Measurements from ENCODE around the gene SMAD3. TPM values are rescaled to one million over a fixed set of nuclear protein-coding genes. Genes with fewer than 3 reads are reported as not detected.
A peak's percentile ranks its signal among the peaks of the same experiment; 100 is the strongest.

Gene SMAD3
- total and polyA plus RNA-seq, 7 donors: 2.9 to 47.6 (median 29.3) TPM

DNA sequence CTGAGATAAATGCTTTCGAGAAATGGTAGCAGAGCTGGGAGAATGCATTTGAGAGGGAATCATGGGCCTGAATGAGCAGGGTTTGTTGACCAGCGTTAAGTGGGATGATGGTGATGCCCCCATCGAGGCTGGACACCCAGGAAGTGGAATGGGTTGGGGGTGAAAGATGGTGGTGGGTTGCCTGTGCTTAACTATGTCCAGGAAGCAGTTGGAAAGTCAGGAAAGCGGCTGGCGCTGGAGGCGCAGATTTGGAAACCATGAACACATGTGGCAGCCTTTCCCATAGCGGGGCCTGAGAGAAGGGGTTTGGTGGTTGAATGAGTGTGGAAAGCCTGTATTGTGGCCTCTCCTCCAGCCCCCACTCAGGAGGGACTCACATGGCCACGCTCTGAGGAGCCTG, 108.4 kb downstream of the SMAD3 start:
- DNase-seq: no peak
- H3K27me3 ChIP-seq (ENCODE audit: insufficient read depth in 3 of 3, low read length in 2 of 3): no peaks in the 10 kb centered on the region
- no peaks in the 10 kb centered on the region for H3K9me3 ChIP-seq
- H3K4me1 ChIP-seq: peaks cover 89% of the 10 kb centered on the region
- peaks cover 0 to 34% of the 10 kb centered on the region in 2 donors for H3K36me3 ChIP-seq (ENCODE audit: insufficient read depth in 1 of 2, low read depth in 1 of 2)
- 97 to 98% (median 97%) methylated on average over 8 of the region's 8 CpGs for WGBS, 3 donors
- no peak for ATAC-seq
- intact Hi-C loops (cut with DNase I): no loop called here
- TF ChIP-seq, protein P1, sequence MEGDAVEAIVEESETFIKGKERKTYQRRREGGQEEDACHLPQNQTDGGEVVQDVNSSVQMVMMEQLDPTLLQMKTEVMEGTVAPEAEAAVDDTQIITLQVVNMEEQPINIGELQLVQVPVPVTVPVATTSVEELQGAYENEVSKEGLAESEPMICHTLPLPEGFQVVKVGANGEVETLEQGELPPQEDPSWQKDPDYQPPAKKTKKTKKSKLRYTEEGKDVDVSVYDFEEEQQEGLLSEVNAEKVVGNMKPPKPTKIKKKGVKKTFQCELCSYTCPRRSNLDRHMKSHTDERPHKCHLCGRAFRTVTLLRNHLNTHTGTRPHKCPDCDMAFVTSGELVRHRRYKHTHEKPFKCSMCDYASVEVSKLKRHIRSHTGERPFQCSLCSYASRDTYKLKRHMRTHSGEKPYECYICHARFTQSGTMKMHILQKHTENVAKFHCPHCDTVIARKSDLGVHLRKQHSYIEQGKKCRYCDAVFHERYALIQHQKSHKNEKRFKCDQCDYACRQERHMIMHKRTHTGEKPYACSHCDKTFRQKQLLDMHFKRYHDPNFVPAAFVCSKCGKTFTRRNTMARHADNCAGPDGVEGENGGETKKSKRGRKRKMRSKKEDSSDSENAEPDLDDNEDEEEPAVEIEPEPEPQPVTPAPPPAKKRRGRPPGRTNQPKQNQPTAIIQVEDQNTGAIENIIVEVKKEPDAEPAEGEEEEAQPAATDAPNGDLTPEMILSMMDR (IDR thresholded peaks at IDR 0.05): no peak
- H3K4me3 ChIP-seq: no peak overlapping the region
- peak overlapping the region; percentile 90 for H3K27ac ChIP-seq

DNA sequence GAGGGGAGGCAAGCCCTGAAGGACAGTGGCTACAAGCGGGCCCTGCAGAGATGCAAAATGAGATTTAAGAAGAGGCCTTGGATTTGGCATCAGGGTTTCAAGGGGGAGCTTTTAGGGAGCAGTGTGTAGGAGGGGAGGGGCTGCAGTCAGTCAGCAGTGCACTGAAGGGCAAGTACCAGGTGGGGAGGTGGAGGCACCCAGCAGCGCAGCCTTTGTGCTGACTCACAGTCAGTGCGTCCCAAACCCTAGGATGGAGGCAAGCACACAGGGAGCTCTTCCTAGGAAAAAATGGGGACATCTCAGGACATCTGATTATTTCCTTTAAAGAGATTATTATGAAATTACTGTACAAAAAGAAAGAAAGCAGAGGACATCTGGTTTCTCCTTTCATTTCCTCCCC, 109.0 kb downstream of the SMAD3 start:
- DNase-seq (no peak), ATAC-seq (no peak)
- intact Hi-C loops (cut with DNase I): no loop called here
- TF ChIP-seq, protein P1 (IDR thresholded peaks at IDR 0.05): no peak
- H3K4me1 ChIP-seq: peaks cover 86% of the 10 kb centered on the region
- H3K9me3 ChIP-seq: no peaks in the 10 kb centered on the region
- H3K36me3 ChIP-seq (ENCODE audit: insufficient read depth in 1 of 2, low read depth in 1 of 2): peaks cover 0 to 39% of the 10 kb centered on the region in 2 donors
- H3K4me3 ChIP-seq: no peak overlapping the region
- H3K27me3 ChIP-seq (ENCODE audit: insufficient read depth in 3 of 3, low read length in 2 of 3): no peaks in the 10 kb centered on the region
- H3K27ac ChIP-seq: peak overlapping the region; percentile 90
- WGBS, 3 donors: 96 to 100% (median 97%) methylated on average over 3 of the region's 3 CpGs

DNA sequence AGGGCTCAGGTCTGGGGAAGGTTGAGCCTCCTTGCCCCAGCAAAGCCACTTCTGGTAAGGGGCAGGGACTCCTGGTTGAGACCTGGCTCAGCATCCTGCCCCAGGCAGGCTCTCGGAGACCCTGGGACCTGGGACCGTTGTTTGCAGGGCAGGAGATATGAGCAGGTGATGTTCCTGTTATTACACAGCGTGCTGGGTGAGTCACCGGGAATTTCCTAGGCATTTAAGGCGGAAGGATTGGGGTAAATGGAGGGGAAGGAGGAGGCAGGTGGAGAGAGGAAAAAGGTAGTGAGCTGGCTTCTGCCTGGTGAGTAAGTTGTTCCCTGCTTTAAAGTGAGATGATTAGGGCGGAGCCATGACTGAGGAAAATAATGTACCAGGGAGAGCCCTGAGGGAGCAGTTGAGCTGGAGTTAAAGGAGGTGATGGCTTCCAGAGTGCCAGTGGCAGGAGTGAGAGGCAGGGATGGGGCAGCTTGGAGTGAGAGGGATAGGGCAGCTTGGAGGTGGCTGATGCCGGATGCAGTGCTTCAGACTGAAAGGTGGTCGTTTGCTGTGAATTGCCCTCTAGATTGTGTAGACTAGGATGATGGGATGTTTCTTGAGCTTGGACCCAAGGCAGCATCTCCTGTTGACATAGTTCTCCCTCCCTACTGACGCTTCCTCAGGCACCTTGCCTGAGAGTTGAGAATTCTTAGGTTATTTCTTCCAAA, 109.6 kb downstream of the SMAD3 start:
- WGBS, 3 donors: 60 to 79% (median 63%) methylated on average over 9 of the region's 9 CpGs
- intact Hi-C loops (cut with DNase I): no loop called here
- ATAC-seq (peak; percentile 6 to 53 (median 37)), DNase-seq (no peak)
- H3K4me3 ChIP-seq: no peak overlapping the region
- TF ChIP-seq, protein P1 (IDR thresholded peaks at IDR 0.05): no peak
- peak overlapping the region; percentile 90 for H3K27ac ChIP-seq
- no peaks in the 10 kb centered on the region for H3K9me3 ChIP-seq
- H3K36me3 ChIP-seq (ENCODE audit: insufficient read depth in 1 of 2, low read depth in 1 of 2): peaks cover 0 to 44% of the 10 kb centered on the region in 2 donors
- H3K27me3 ChIP-seq (ENCODE audit: insufficient read depth in 3 of 3, low read length in 2 of 3): no peaks in the 10 kb centered on the region
- H3K4me1 ChIP-seq: peaks cover 85% of the 10 kb centered on the region

DNA sequence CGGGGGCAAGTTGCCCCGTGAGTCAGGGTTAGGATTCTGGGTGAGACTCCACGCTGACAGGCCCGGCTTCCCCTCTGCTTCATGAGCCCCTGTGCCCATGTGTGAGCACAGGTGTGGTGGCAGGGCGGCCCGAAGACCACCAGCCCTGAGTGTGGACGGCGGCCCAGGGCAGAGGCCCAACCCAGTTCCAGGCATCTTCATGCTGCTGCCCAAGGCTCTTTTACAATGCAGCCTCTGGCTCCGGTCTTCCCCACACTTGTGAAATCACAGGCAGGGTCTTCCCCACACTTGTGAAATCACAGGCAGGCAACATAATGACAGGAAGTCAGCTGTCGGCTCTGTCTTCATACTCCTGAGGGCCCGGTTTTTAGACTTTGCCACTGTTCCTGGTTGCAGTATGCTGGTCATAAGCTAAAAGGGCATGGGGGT, 110.3 kb downstream of the SMAD3 start:
- H3K27me3 ChIP-seq (ENCODE audit: insufficient read depth in 3 of 3, low read length in 2 of 3): no peaks in the 10 kb centered on the region
- WGBS, 3 donors: 47 to 59% (median 48%) methylated on average over 11 of the region's 11 CpGs
- peaks cover 85% of the 10 kb centered on the region for H3K4me1 ChIP-seq
- H3K4me3 ChIP-seq: no peak overlapping the region
- peak overlapping the region; percentile 90 for H3K27ac ChIP-seq
- DNase-seq: peak; percentile 60 to 79
- intact Hi-C loops (cut with DNase I): no loop called here
- H3K36me3 ChIP-seq (ENCODE audit: insufficient read depth in 1 of 2, low read depth in 1 of 2): peaks cover 0 to 41% of the 10 kb centered on the region in 2 donors
- TF ChIP-seq, protein P1 (IDR thresholded peaks at IDR 0.05): no peak
- H3K9me3 ChIP-seq: no peaks in the 10 kb centered on the region
- ATAC-seq: peak; percentile 58 to 68 (median 62)
